CD4-positive, alpha-beta T cell (primary cell): Measurements from ENCODE around the gene SQSTM1. TPM values are rescaled to one million over a fixed set of nuclear protein-coding genes. Genes with fewer than 3 reads are reported as not detected.

Experiments
- ATAC-seq: fragments of 200-7000 bp; cut with Tn5 transposase; one replicate; pipeline ENCODE4 v1.10.0; 2022; ENCODE audit warnings: mild to moderate bottlenecking; ENCODE audit not compliant: poor library complexity
- CTCF ChIA-PET: fragments of 350-600 bp; sonication (Branson Sonifier 250); formaldehyde crosslinking; loops from one replicate; lab custom pipeline; 2021; ENCODE audit warnings: antibody characterized with exemption, inconsistent platforms; lab: Charles Lee
- POLR2A ChIA-PET: fragments of 350-600 bp; sonication (Branson Sonifier 250); formaldehyde crosslinking; loops from one replicate; lab custom pipeline; 2021; ENCODE audit warnings: antibody characterized with exemption, inconsistent platforms; lab: Charles Lee
- DNase-seq, 14 experiments: peaks; one replicate each; pipeline ENCODE4 v3.0.0-alpha.2; 2013 to 2020; ENCODE audit warnings: mixed read lengths in 2 of 14
- H3K27ac ChIP-seq, 2 donors: one replicate each; pipeline versions ENCODE4 v1.5.1 to v1.7.0; 2013; ENCODE audit warnings: low read length in 2 of 2, low read depth in 1 of 2, mild to moderate bottlenecking in 1 of 2
- H3K27me3 ChIP-seq, 2 experiments: 1 replicate in 1 of 2; 2 replicates in 1 of 2; pipeline versions ENCODE4 v1.6.1 to v1.7.0; 2013; ENCODE audit warnings: low read length in 2 of 2, control low read depth in 1 of 2, mild to moderate bottlenecking in 1 of 2, moderate library complexity in 1 of 2; ENCODE audit not compliant: insufficient read depth in 2 of 2, control insufficient read depth in 1 of 2
- H3K36me3 ChIP-seq: one replicate; pipeline ENCODE4 v1.6.1; 2013; ENCODE audit warnings: low read length, control low read depth; ENCODE audit not compliant: insufficient read depth
- H3K4me1 ChIP-seq: one replicate; pipeline ENCODE4 v1.6.1; 2013; ENCODE audit warnings: low read length, control low read depth; ENCODE audit not compliant: insufficient read depth
- H3K4me3 ChIP-seq: one replicate; pipeline ENCODE4 v1.5.1; 2013; ENCODE audit warnings: mild to moderate bottlenecking, low read length, moderate library complexity
- H3K9me3 ChIP-seq, 2 experiments: 1 replicate in 1 of 2; 2 replicates in 1 of 2; pipeline versions ENCODE4 v1.6.1 to v1.7.0; 2013; ENCODE audit warnings: low read length in 2 of 2, mild to moderate bottlenecking in 2 of 2, control low read depth in 1 of 2, moderate library complexity in 1 of 2; ENCODE audit not compliant: control insufficient read depth in 1 of 2, insufficient read depth in 1 of 2
- H3K27ac Mint-ChIP-seq: one replicate; pipeline ENCODE4 v1.8.0; 2020; ENCODE audit warnings: mixed read lengths
- H3K27me3 Mint-ChIP-seq: one replicate; pipeline ENCODE4 v1.8.0; 2021; ENCODE audit warnings: mixed read lengths
- H3K36me3 Mint-ChIP-seq: one replicate; pipeline ENCODE4 v1.8.0; 2021; ENCODE audit warnings: low read depth, mixed read lengths
- H3K4me1 Mint-ChIP-seq: one replicate; pipeline ENCODE4 v1.8.0; 2021; ENCODE audit warnings: low read depth, mixed read lengths
- H3K4me3 Mint-ChIP-seq: one replicate; pipeline ENCODE4 v1.8.0; 2020; ENCODE audit warnings: mild to moderate bottlenecking, mixed read lengths
- H3K9me3 Mint-ChIP-seq: one replicate; pipeline ENCODE4 v1.8.0; 2020; ENCODE audit warnings: mixed read lengths
- CTCF ChIP-seq: fragments of 200-600 bp; IDR thresholded peaks from one replicate; pipeline ENCODE4 v1.8.0; 2022; ENCODE audit warnings: antibody characterized with exemption, mild to moderate bottlenecking
- intact Hi-C, 2 experiments: fragments of 100-400 bp; cut with DNase I in 1 of 2; cut with micrococcal nuclease in 1 of 2; formaldehyde crosslinking; loops; one replicate each; pipeline versions ENCODE4 v1.15.1 to v1.9.0; 2023 to 2025; cut with DNase I, micrococcal nuclease
- total RNA-seq, 174 experiments: library from RNA in 2 of 174; stranded (reverse) in 2 of 174; gene quantifications; one replicate each; pipeline ENCODE4 v1.2.3 and lab custom pipeline; 2021 to 2026

Gene SQSTM1
- total RNA-seq, 2 experiments from 2014 or later = 260 to 267 TPM

- peaks cover 0 to 4% of the 10 kb centered on the region in 2 experiments for H3K9me3 ChIP-seq
- no peak for TF ChIP-seq CTCF
- H3K4me1 ChIP-seq = peaks cover 20% of the 10 kb centered on the region
- peaks cover 64% of the 10 kb centered on the region for H3K36me3 ChIP-seq
- intact Hi-C loops = no loop called here
- POLR2A ChIA-PET = interaction anchor here (0.5 to 1.7 kb wide), 7 partner anchors 9 to 254 kb away, joined by 3 to 10 read pairs (median 4); partner anchors contain the start of genes HNRNPH1 and SQSTM1
- CTCF ChIA-PET = interaction anchor here (0.8 to 1.5 kb wide), 3 partner anchors 25 to 41 kb away, joined by 3 to 5 read pairs (median 5); no protein-coding TSS in a partner anchor
- ATAC-seq = peak; percentile 88
- H3K27me3 Mint-ChIP-seq = no peaks in the 10 kb centered on the region
- peak overlapping the region; percentile 41 to 72 for H3K27ac ChIP-seq
- H3K4me1 Mint-ChIP-seq = peaks cover 14% of the 10 kb centered on the region
- peak overlapping the region; percentile 81 for H3K27ac Mint-ChIP-seq
- H3K27me3 ChIP-seq = no peaks in the 10 kb centered on the region
- peak overlapping the region; percentile 72 for H3K4me3 Mint-ChIP-seq
- peak in 13 of 14 experiments; percentile 39 to 84 (median 59) for DNase-seq
- peak overlapping the region; percentile 12 for H3K4me3 ChIP-seq
- H3K9me3 Mint-ChIP-seq = no peaks in the 10 kb centered on the region
- H3K36me3 Mint-ChIP-seq = peaks cover 82% of the 10 kb centered on the region
These were observed 15.7 kb downstream of the SQSTM1 start for GRCh38 chr5:179836225-179837019.

- CTCF ChIA-PET = interaction anchor here (0.8 to 1.5 kb wide), 4 partner anchors 26 to 42 kb away, joined by 3 to 5 read pairs (median 4); no protein-coding TSS in a partner anchor
- no peaks in the 10 kb centered on the region for H3K27me3 Mint-ChIP-seq
- H3K4me1 ChIP-seq = peaks cover 20% of the 10 kb centered on the region
- no peaks in the 10 kb centered on the region for H3K27me3 ChIP-seq
- H3K9me3 Mint-ChIP-seq = no peaks in the 10 kb centered on the region
- peaks cover 0 to 4% of the 10 kb centered on the region in 2 experiments for H3K9me3 ChIP-seq
- TF ChIP-seq CTCF = no peak
- H3K27ac Mint-ChIP-seq = peak overlapping the region; percentile 81
- ATAC-seq (no peak), DNase-seq (no peak)
- no peak overlapping the region for H3K4me3 ChIP-seq
- H3K27ac ChIP-seq = peak overlapping the region; percentile 41 to 72
- peaks cover 80% of the 10 kb centered on the region for H3K36me3 Mint-ChIP-seq
- no peak overlapping the region for H3K4me3 Mint-ChIP-seq
- H3K36me3 ChIP-seq = peaks cover 63% of the 10 kb centered on the region
- peaks cover 14% of the 10 kb centered on the region for H3K4me1 Mint-ChIP-seq
- POLR2A ChIA-PET = interaction anchor here (0.6 to 1.7 kb wide), 7 partner anchors 10 to 253 kb away, joined by 3 to 10 read pairs (median 4); partner anchors contain the start of genes HNRNPH1 and SQSTM1
- intact Hi-C loops = no loop called here
These were observed 16.6 kb downstream of the SQSTM1 start for GRCh38 chr5:179837076-179838011.
